RPMI7951 (cell line): ENCODE measurements around the gene GNPTG. TPM values are rescaled to one million over a fixed set of nuclear protein-coding genes. Genes with fewer than 3 reads are reported as not detected.

Source experiments
- DNase-seq: peaks from one replicate; pipeline ENCODE4 v3.0.0-alpha.2; 2012; ENCODE audit warnings: low read depth
- total RNA-seq: library from RNA; depleted of rRNA; stranded (reverse); fragments of >200 nt; shearing (Covaris generic); gene quantifications from 2 replicates; pipeline ENCODE4 v1.2.3, GENCODE V29; 2014

The GNPTG gene
- total RNA-seq, 1 experiment from 2014 or later, result 27.8 TPM

- DNase-seq, result no peak
Measured at GRCh38 chr16:1347286-1347855, 4.4 kb upstream of the GNPTG start.

- DNase-seq, result no peak
Measured at GRCh38 chr16:1347962-1348361, 3.8 kb upstream of the GNPTG start.

GRCh38 chr16:1348441-1348840 is 3.3 kb upstream of the GNPTG start:
- DNase-seq, result no peak

GRCh38 chr16:1348926-1349325 is 2.8 kb upstream of the GNPTG start:
- DNase-seq, result no peak

- DNase-seq, result no peak
Measured at GRCh38 chr16:1349351-1349750, 2.4 kb upstream of the GNPTG start.

- DNase-seq, result no peak
Measured at GRCh38 chr16:1349951-1350350, 1.8 kb upstream of the GNPTG start.

- no peak for DNase-seq
Measured at GRCh38 chr16:1350691-1351090, 1.0 kb upstream of the GNPTG start.

GRCh38 chr16:1351215-1351581 is 533 bp upstream of the GNPTG start:
- no peak for DNase-seq

GRCh38 chr16:1354815-1355540 is 3.2 kb downstream of the GNPTG start:
- no peak for DNase-seq

GRCh38 chr16:1355591-1355990 is 3.9 kb downstream of the GNPTG start:
- no peak for DNase-seq

- no peak for DNase-seq
Measured at GRCh38 chr16:1356061-1356900, 4.5 kb downstream of the GNPTG start.

- peak; percentile 60 for DNase-seq
Measured at GRCh38 chr16:1357906-1358566, 6.3 kb downstream of the GNPTG start.

- no peak for DNase-seq
Measured at GRCh38 chr16:1361685-1362360, 10.1 kb downstream of the GNPTG start.

- no peak for DNase-seq
Measured at GRCh38 chr16:1362807-1363206, 11.1 kb downstream of the GNPTG start.

- DNase-seq, result peak; percentile 32
Measured at GRCh38 chr16:1363501-1364041, 11.8 kb downstream of the GNPTG start.

- no peak for DNase-seq
Measured at GRCh38 chr16:1364510-1364909, 12.8 kb downstream of the GNPTG start.

GRCh38 chr16:1366060-1366711 is 14.5 kb downstream of the GNPTG start:
- no peak for DNase-seq

GRCh38 chr16:1366712-1367299 is 15.1 kb downstream of the GNPTG start:
- no peak for DNase-seq

- DNase-seq, result no peak
Measured at GRCh38 chr16:1367486-1368174, 15.9 kb downstream of the GNPTG start.
